HG02588 (cell line): ENCODE results near the gene HEMK1.

Source experiments
- ATAC-seq: cut with Tn5 transposase; IDR thresholded peaks from one replicate; pipeline ENCODE4 v1.9.1; 2021; ENCODE audit warnings: mild to moderate bottlenecking, moderate library complexity; ENCODE audit not compliant: unreplicated experiment

Gene HEMK1

GRCh38 chr3:50599115-50599715 is 29.9 kb downstream of the HEMK1 start:
- ATAC-seq, result no peak

- no peak for ATAC-seq
Measured at GRCh38 chr3:50599716-50600118, 30.4 kb downstream of the HEMK1 start.

GRCh38 chr3:50600141-50600753 is 30.9 kb downstream of the HEMK1 start:
- ATAC-seq, result no peak

- ATAC-seq, result peak; percentile 72
Measured at GRCh38 chr3:50600841-50601591, 31.7 kb downstream of the HEMK1 start.

- no peak for ATAC-seq
Measured at GRCh38 chr3:50602595-50603191, 33.4 kb downstream of the HEMK1 start.

GRCh38 chr3:50603261-50604109 is 34.2 kb downstream of the HEMK1 start:
- ATAC-seq, result no peak

GRCh38 chr3:50604110-50604621 is 34.8 kb downstream of the HEMK1 start:
- ATAC-seq, result no peak

GRCh38 chr3:50604628-50605588 is 35.6 kb downstream of the HEMK1 start:
- no peak for ATAC-seq

- ATAC-seq, result no peak
Measured at GRCh38 chr3:50605901-50606326, 36.6 kb downstream of the HEMK1 start.

GRCh38 chr3:50606596-50606995 is 37.3 kb downstream of the HEMK1 start:
- ATAC-seq, result no peak

- ATAC-seq, result no peak
Measured at GRCh38 chr3:50607271-50608091, 38.2 kb downstream of the HEMK1 start.

- no peak for ATAC-seq
Measured at GRCh38 chr3:50608278-50608677, 39.0 kb downstream of the HEMK1 start.

- ATAC-seq, result no peak
Measured at GRCh38 chr3:50609071-50609762, 39.9 kb downstream of the HEMK1 start.

- no peak for ATAC-seq
Measured at GRCh38 chr3:50609763-50610085, 40.4 kb downstream of the HEMK1 start.

- ATAC-seq, result no peak
Measured at GRCh38 chr3:50610181-50610971, 41.1 kb downstream of the HEMK1 start.

GRCh38 chr3:50610992-50611463 is 41.7 kb downstream of the HEMK1 start:
- ATAC-seq, result no peak
